H1 (cell line): Measurements from ENCODE around the gene LCE4A. TPM values are rescaled to one million over a fixed set of nuclear protein-coding genes. Genes with fewer than 3 reads are reported as not detected.

Experiments used
- CTCF ChIA-PET: fragments of 300-600 bp; sonication (Branson Sonifier 250); formaldehyde crosslinking; loops from one replicate; lab custom pipeline; 2021; ENCODE audit not compliant: partially characterized antibody; lab: Charles Lee
- POLR2A ChIA-PET: fragments of 300-600 bp; sonication (Branson Sonifier 250); formaldehyde crosslinking; loops from one replicate; lab custom pipeline; 2021; ENCODE audit warnings: inconsistent platforms; ENCODE audit not compliant: partially characterized antibody; lab: Charles Lee
- DNase-seq, 2 experiments: peaks; one replicate each; pipeline versions ENCODE4 v3.0.0 to v3.0.0-alpha.2; 2010 to 2022; ENCODE audit warnings: low spot score in 2 of 2, low read depth in 1 of 2, mixed read lengths in 1 of 2
- FAIRE-seq: peaks from 2 replicates; lab custom pipeline; 2011; peaks lifted over from hg19 to GRCh38; lab: Jason Lieb, UNC
- H2AFZ ChIP-seq: 2 replicates; pipeline ENCODE4 v1.8.1; 2012; ENCODE audit warnings: low read length, inconsistent platforms
- H2AK5ac ChIP-seq: 2 replicates; pipeline ENCODE4 v1.6.1; 2013; ENCODE audit warnings: low read depth, low read length
- H2BK120ac ChIP-seq: replicated peaks from 2 replicates; pipeline ENCODE3; 2013; ENCODE audit warnings: low read depth, low read length, inconsistent platforms
- H2BK12ac ChIP-seq: 2 replicates; pipeline ENCODE4 v1.6.1; 2013; ENCODE audit warnings: low read depth, low read length
- H2BK15ac ChIP-seq: 2 replicates; pipeline ENCODE4 v1.6.1; 2013; ENCODE audit warnings: low read length
- H2BK20ac ChIP-seq: 2 replicates; pipeline ENCODE4 v1.6.1; 2013; ENCODE audit warnings: low read length
- H2BK5ac ChIP-seq: 2 replicates; pipeline ENCODE4 v1.6.1; 2013; ENCODE audit warnings: low read depth, low read length
- H3K14ac ChIP-seq: 2 replicates; pipeline ENCODE4 v1.6.1; 2013; ENCODE audit warnings: inconsistent platforms; ENCODE audit not compliant: insufficient read length
- H3K18ac ChIP-seq: 2 replicates; pipeline ENCODE4 v1.6.1; 2013; ENCODE audit warnings: low read length; ENCODE audit errors: extremely low read depth
- H3K23ac ChIP-seq: 2 replicates; pipeline ENCODE4 v1.6.1; 2013; ENCODE audit warnings: inconsistent platforms; ENCODE audit not compliant: insufficient read length
- H3K23me2 ChIP-seq: 2 replicates; pipeline ENCODE4 v1.6.1; 2013; ENCODE audit warnings: low read depth, low read length
- H3K27ac ChIP-seq: 2 replicates; pipeline ENCODE4 v1.6.1; 2011; ENCODE audit warnings: low read depth, low read length, inconsistent platforms
- H3K27me3 ChIP-seq, 4 experiments: replicated peaks in 1 of 4; 1 replicate in 1 of 4; 2 replicates in 3 of 4; pipeline versions ENCODE4 v1.6.1 to v1.8.1; 2011 to 2013; ENCODE audit warnings: low read length in 3 of 4, mild to moderate bottlenecking in 3 of 4, inconsistent platforms in 2 of 4, mixed read lengths in 2 of 4, moderate library complexity in 1 of 4; ENCODE audit not compliant: control insufficient read depth in 3 of 4, insufficient read depth in 3 of 4; ENCODE audit errors: extremely low read depth in 1 of 4
- H3K36me3 ChIP-seq, 4 experiments: 2 replicates each; pipeline versions ENCODE4 v1.6.1 to v1.8.1; 2011 to 2013; ENCODE audit warnings: mild to moderate bottlenecking in 4 of 4, low read length in 3 of 4, moderate library complexity in 2 of 4, control low read depth in 1 of 4, inconsistent platforms in 1 of 4; ENCODE audit not compliant: insufficient read depth in 4 of 4, control insufficient read depth in 2 of 4
- H3K4ac ChIP-seq: replicated peaks from 2 replicates; pipeline ENCODE3; 2013; ENCODE audit warnings: low read length, low read depth, mixed read lengths, inconsistent platforms; ENCODE audit not compliant: insufficient read length
- H3K4me1 ChIP-seq, 4 experiments: replicated peaks in 1 of 4; 1 replicate in 1 of 4; 2 replicates in 3 of 4; pipeline versions ENCODE4 v1.6.1 to v1.8.1; 2011 to 2013; ENCODE audit warnings: low read length in 3 of 4, inconsistent platforms in 2 of 4, mixed read lengths in 1 of 4; ENCODE audit not compliant: insufficient read depth in 4 of 4, control insufficient read depth in 3 of 4
- H3K4me2 ChIP-seq, 2 experiments: 2 replicates each; pipeline versions ENCODE4 v1.6.1 to v1.8.1; 2011 to 2013; ENCODE audit warnings: low read depth in 2 of 2, low read length in 2 of 2, control low read depth in 1 of 2, inconsistent platforms in 1 of 2, mild to moderate bottlenecking in 1 of 2; ENCODE audit not compliant: insufficient read depth in 1 of 2
- H3K4me3 ChIP-seq, 4 experiments: fragments of 200-600, 300-600 bp in 1 of 4; sonication (generic), shearing (Covaris generic), sonication (Bioruptor Twin) in 1 of 4; 2 replicates each; pipeline versions ENCODE4 v1.5.1 to v1.8.1; 2011 to 2016; ENCODE audit warnings: low read length in 4 of 4, low read depth in 3 of 4, control low read depth in 2 of 4, inconsistent platforms in 2 of 4, mild to moderate bottlenecking in 2 of 4, mixed read lengths in 1 of 4, moderate library complexity in 1 of 4; ENCODE audit not compliant: insufficient read depth in 2 of 4; ENCODE audit errors: extremely low read depth in 1 of 4
- H3K56ac ChIP-seq: replicated peaks from 2 replicates; pipeline ENCODE3; 2013; ENCODE audit warnings: low read depth, mild to moderate bottlenecking, mixed read lengths, low read length, inconsistent platforms; ENCODE audit not compliant: insufficient read length
- H3K79me1 ChIP-seq: 2 replicates; pipeline ENCODE4 v1.6.1; 2013; ENCODE audit warnings: low read depth, low read length, control low read depth
- H3K79me2 ChIP-seq, 2 experiments: 2 replicates each; pipeline versions ENCODE4 v1.6.1 to v1.8.1; 2012 to 2013; ENCODE audit warnings: low read length in 2 of 2, mild to moderate bottlenecking in 2 of 2, inconsistent platforms in 1 of 2; ENCODE audit not compliant: insufficient read depth in 2 of 2, control insufficient read depth in 1 of 2
- H3K9ac ChIP-seq, 4 experiments: replicated peaks in 1 of 4; 1 replicate in 1 of 4; 2 replicates in 3 of 4; pipeline versions ENCODE4 v1.6.1 to v1.8.1; 2011 to 2013; ENCODE audit warnings: low read depth in 3 of 4, low read length in 3 of 4, control low read depth in 2 of 4, mild to moderate bottlenecking in 2 of 4, moderate library complexity in 2 of 4, inconsistent platforms in 1 of 4; ENCODE audit errors: extremely low read depth in 1 of 4
- H3K9me3 ChIP-seq, 2 experiments: 2 replicates each; pipeline versions ENCODE4 v1.6.1 to v1.8.1; 2012 to 2013; ENCODE audit warnings: mild to moderate bottlenecking in 2 of 2, moderate library complexity in 2 of 2, control low read depth in 1 of 2, inconsistent platforms in 1 of 2, low read depth in 1 of 2, low read length in 1 of 2, mixed read lengths in 1 of 2; ENCODE audit not compliant: insufficient read depth in 2 of 2
- H4K20me1 ChIP-seq, 2 experiments: replicated peaks in 1 of 2; 2 replicates each; pipeline versions ENCODE3 to v1.8.1; 2011 to 2013; ENCODE audit warnings: inconsistent platforms in 2 of 2, low read length in 2 of 2, mild to moderate bottlenecking in 1 of 2; ENCODE audit not compliant: insufficient read depth in 2 of 2, control insufficient read depth in 1 of 2
- H4K5ac ChIP-seq: 2 replicates; pipeline ENCODE4 v1.6.1; 2013; ENCODE audit warnings: low read length, low read depth, mixed read lengths, inconsistent platforms; ENCODE audit not compliant: insufficient read length
- H4K8ac ChIP-seq: 2 replicates; pipeline ENCODE4 v1.8.0; 2013; ENCODE audit warnings: mild to moderate bottlenecking, moderate library complexity, low read length, inconsistent platforms; ENCODE audit not compliant: insufficient read depth; ENCODE audit errors: extremely low read depth
- H4K91ac ChIP-seq: replicated peaks from 2 replicates; pipeline ENCODE3; 2013; ENCODE audit warnings: low read length, mixed read lengths, inconsistent platforms; ENCODE audit not compliant: insufficient read length
- HDAC2 ChIP-seq, 2 experiments: fragments of 300-600 bp in 1 of 2; sonication (generic) in 1 of 2; IDR thresholded peaks; 2 replicates each; pipeline ENCODE4 v1.6.1; 2011 to 2012; ENCODE audit warnings: low read depth in 2 of 2, low read length in 2 of 2, mild to moderate bottlenecking in 2 of 2, moderate library complexity in 2 of 2, borderline replicate concordance in 1 of 2, inconsistent platforms in 1 of 2
- PHF8 ChIP-seq: fragments of 200-600 bp; sonication (generic); conservative IDR thresholded peaks from 2 replicates; pipeline ENCODE4 v1.7.1; 2012; ENCODE audit warnings: low read depth, mild to moderate bottlenecking, inconsistent platforms, low read length, moderate library complexity
- POLR2A ChIP-seq, 2 experiments: IDR thresholded peaks; 1 replicate in 1 of 2; 2 replicates in 1 of 2; pipeline ENCODE4 v1.6.1; 2011; ENCODE audit warnings: low read depth in 2 of 2, low read length in 2 of 2, mild to moderate bottlenecking in 2 of 2; ENCODE audit errors: control extremely low read depth in 1 of 2
- RAD21 ChIP-seq, 2 experiments: IDR thresholded peaks in 1 of 2; conservative IDR thresholded peaks in 1 of 2; 2 replicates each; pipeline ENCODE4 v1.6.1; 2011; ENCODE audit warnings: low read depth in 2 of 2, low read length in 2 of 2, improper control_type of control experiment in 1 of 2, inconsistent platforms in 1 of 2, mild to moderate bottlenecking in 1 of 2, moderate library complexity in 1 of 2
- RBBP5 ChIP-seq: IDR thresholded peaks from 2 replicates; pipeline ENCODE4 v1.7.1; 2012; ENCODE audit warnings: low read depth, mild to moderate bottlenecking, inconsistent platforms, low read length, moderate library complexity, borderline replicate concordance
- SIN3A ChIP-seq, 2 experiments: IDR thresholded peaks in 1 of 2; conservative IDR thresholded peaks in 1 of 2; 2 replicates each; pipeline ENCODE4 v1.6.1; 2011 to 2012; ENCODE audit warnings: low read length in 2 of 2, improper control_type of control experiment in 1 of 2, low read depth in 1 of 2, mild to moderate bottlenecking in 1 of 2
- SIRT6 ChIP-seq: IDR thresholded peaks from one replicate; pipeline ENCODE4 v1.7.1; 2012; ENCODE audit warnings: low read length, inconsistent platforms
- TAF1 ChIP-seq: IDR thresholded peaks from 2 replicates; pipeline ENCODE4 v1.6.1; 2011; ENCODE audit warnings: mild to moderate bottlenecking, low read depth, low read length
- TBP ChIP-seq: IDR thresholded peaks from 2 replicates; pipeline ENCODE4 v1.6.1; 2011; ENCODE audit warnings: low read depth, low read length, improper control_type of control experiment
- ZNF274 ChIP-seq: IDR thresholded peaks from 2 replicates; pipeline ENCODE4 v1.7.0; 2012; ENCODE audit warnings: low read length, borderline replicate concordance; ENCODE audit errors: extremely low read depth
- WGBS, 2 experiments: shearing (Covaris generic) in 1 of 2; methylation state at CpG; one replicate each; pipeline versions ENCODE4 v1.1.6 to v1.1.7; 2013 to 2015; ENCODE audit warnings: low lambda C conversion rate in 2 of 2, mixed read lengths in 2 of 2, inconsistent platforms in 1 of 2, low coverage in 1 of 2, missing lambda C conversion rate in 1 of 2; ENCODE audit not compliant: insufficient replicate concordance in 2 of 2, insufficient coverage in 1 of 2, insufficient read length in 1 of 2; ENCODE audit errors: extremely low coverage in 1 of 2, missing lambda C conversion rate in 1 of 2; 5-methylcytosine and 5-hydroxymethylcytosine counted together
- polyA plus RNA-seq, 7 experiments: library from polyadenylated mRNA; depleted of rRNA in 3 of 7; stranded (reverse) in 5 of 7; unstranded in 2 of 7; fragments of >200 nt in 5 of 7; fragments of 200-250 nt in 2 of 7; gene quantifications; 1 replicate in 5 of 7; 2 replicates in 1 of 7; 4 replicates in 1 of 7; pipeline versions ENCODE4 v1.2.1 to v1.2.3, GENCODE V29; 2011 to 2013; ENCODE audit warnings: missing spikeins in 2 of 7, mixed read lengths in 2 of 7
- total RNA-seq: library from RNA; stranded (reverse); fragmentation: NEBNext Ultra II Directional; extraction: Animal tissue kit (Norgen Biotek cat#: 25700); gene quantifications from 2 replicates; pipeline ENCODE4 v1.2.1, GENCODE V29; 2021

LCE4A gene
- total and polyA plus RNA-seq, 2 of the 8 experiments (the other 6 are each of a cell fraction or from before 2014, with no cell fraction given): not detected

DNA sequence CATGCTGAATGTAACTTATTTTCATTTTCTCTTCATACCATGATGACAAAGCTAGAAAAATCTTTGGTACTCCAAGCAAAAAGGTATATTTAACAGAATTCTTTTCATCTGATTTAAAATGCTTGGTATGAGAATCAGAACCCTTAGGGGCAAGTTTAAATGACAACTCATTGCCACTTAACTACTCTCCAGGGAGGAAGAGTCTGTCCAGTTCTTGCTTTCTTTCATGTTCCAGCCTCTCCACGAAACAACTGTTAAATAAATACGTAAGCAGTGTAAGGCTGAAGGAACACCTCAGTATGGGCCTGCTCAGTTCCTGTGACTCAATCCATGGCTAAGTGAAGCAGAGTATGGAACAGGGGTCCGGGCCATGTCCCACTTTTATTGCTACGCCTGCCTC is 8.2 kb upstream of the LCE4A start:
- 85% methylated on average over 4 of the region's 4 CpGs; no CpG with 5 or more reads in 1 of the 2 experiments for WGBS, 2 experiments
- no peak overlapping the region for H2BK120ac ChIP-seq

More for the DNA sequence above, 8.2 kb upstream of the LCE4A start:
- H3K27ac ChIP-seq: no peak overlapping the region
- no peak overlapping the region for H4K8ac ChIP-seq
- H4K5ac ChIP-seq: no peak overlapping the region
- H2BK5ac ChIP-seq: no peak overlapping the region
- H3K23ac ChIP-seq: no peak overlapping the region
- POLR2A ChIA-PET: no interaction called here
- peaks cover 53 to 56% of the 10 kb centered on the region in 2 experiments for H3K9me3 ChIP-seq
- H2AFZ ChIP-seq: no peak overlapping the region
- no peak for FAIRE-seq
- H3K79me1 ChIP-seq: no peaks in the 10 kb centered on the region
- no peaks in the 10 kb centered on the region for H3K36me3 ChIP-seq
- H3K4me3 ChIP-seq: no peak overlapping the region
- no peak overlapping the region for H3K14ac ChIP-seq
- no peaks in the 10 kb centered on the region for H3K79me2 ChIP-seq
- H2AK5ac ChIP-seq: no peak overlapping the region
- H3K4me2 ChIP-seq: no peak overlapping the region
- H3K23me2 ChIP-seq: no peaks in the 10 kb centered on the region
- H4K91ac ChIP-seq: no peak overlapping the region
- H2BK15ac ChIP-seq: no peak overlapping the region
- no peak overlapping the region for H2BK12ac ChIP-seq
- no peaks in the 10 kb centered on the region for H3K4me1 ChIP-seq
- H3K56ac ChIP-seq: no peak overlapping the region
- H3K9ac ChIP-seq: no peak overlapping the region
- H3K4ac ChIP-seq: no peak overlapping the region
- DNase-seq: no peak
- H3K18ac ChIP-seq: no peak overlapping the region
- CTCF ChIA-PET: no interaction called here
- no peak overlapping the region for H2BK20ac ChIP-seq
- no peaks in the 10 kb centered on the region for H3K27me3 ChIP-seq
- H4K20me1 ChIP-seq: no peaks in the 10 kb centered on the region
- TF ChIP-seq PHF8: no peak
- no peak for TF ChIP-seq TBP
- no peak for TF ChIP-seq HDAC2 (IDR thresholded peaks at IDR 0.05; ENCODE audit: borderline replicate concordance in 1 of 2, low read depth in 2 of 2, low read length in 2 of 2)
- no peak for TF ChIP-seq SIRT6
- no peak for TF ChIP-seq TAF1
- no peak for TF ChIP-seq RAD21 (IDR thresholded peaks at IDR 0.05 in 1 of 2, conservative IDR thresholded peaks at IDR 0.05 in 1 of 2; ENCODE audit: low read depth in 2 of 2, low read length in 2 of 2)
- no peak for TF ChIP-seq ZNF274
- TF ChIP-seq RBBP5: no peak
- no peak for TF ChIP-seq POLR2A (IDR thresholded peaks at IDR 0.05; ENCODE audit: control extremely low read depth in 1 of 2, low read depth in 2 of 2, low read length in 2 of 2)
- no peak for TF ChIP-seq SIN3A (conservative IDR thresholded peaks at IDR 0.05 in 1 of 2, IDR thresholded peaks at IDR 0.05 in 1 of 2; ENCODE audit: low read depth in 1 of 2, low read length in 2 of 2)
